Spleen (tissue), 7 donors: ENCODE results near the gene GSK3B.

Experiments used
- POLR2A ChIP-seq, 3 donors: fragments of 450-650 bp; IDR thresholded peaks; one replicate each; pipeline ENCODE4 v1.5.1; 2017; ENCODE audit warnings: antibody characterized with exemption in 3 of 3, mild to moderate bottlenecking in 1 of 3
- POLR2AphosphoS5 ChIP-seq, 3 donors: sonication (generic); formaldehyde crosslinking; IDR thresholded peaks; one replicate each; pipeline ENCODE4 v1.5.1; 2017; ENCODE audit warnings: antibody characterized with exemption in 3 of 3
- TF ChIP-seq, protein P1 (sequence below), 11 experiments: fragments of 200-600 bp in 7 of 11; fragments of 450-650 bp in 4 of 11; sonication (generic) in 4 of 11; IDR thresholded peaks in 8 of 11; conservative IDR thresholded peaks in 3 of 11; 1 replicate in 7 of 11; 2 replicates in 4 of 11; pipeline versions ENCODE4 v1.4.0 to v1.8.0; 2016 to 2021; ENCODE audit warnings: antibody characterized with exemption in 11 of 11, inconsistent platforms in 4 of 11, mild to moderate bottlenecking in 1 of 11
- donor health status: DM: no; HTN: no; CAD: no; lungs with moderate emphysema.
- donor health status: DM: no; HTN: no; CAD: no.
- donor health status: DM: no; HTN: no; CAD: no.

GRCh38 chr3:120052677-120053076 lies 41.6 kb downstream of the GSK3B start:
- TF ChIP-seq POLR2A (IDR thresholded peaks at IDR 0.05) (no peak), POLR2AphosphoS5 (IDR thresholded peaks at IDR 0.05) (no peak)
- TF ChIP-seq, protein P1, sequence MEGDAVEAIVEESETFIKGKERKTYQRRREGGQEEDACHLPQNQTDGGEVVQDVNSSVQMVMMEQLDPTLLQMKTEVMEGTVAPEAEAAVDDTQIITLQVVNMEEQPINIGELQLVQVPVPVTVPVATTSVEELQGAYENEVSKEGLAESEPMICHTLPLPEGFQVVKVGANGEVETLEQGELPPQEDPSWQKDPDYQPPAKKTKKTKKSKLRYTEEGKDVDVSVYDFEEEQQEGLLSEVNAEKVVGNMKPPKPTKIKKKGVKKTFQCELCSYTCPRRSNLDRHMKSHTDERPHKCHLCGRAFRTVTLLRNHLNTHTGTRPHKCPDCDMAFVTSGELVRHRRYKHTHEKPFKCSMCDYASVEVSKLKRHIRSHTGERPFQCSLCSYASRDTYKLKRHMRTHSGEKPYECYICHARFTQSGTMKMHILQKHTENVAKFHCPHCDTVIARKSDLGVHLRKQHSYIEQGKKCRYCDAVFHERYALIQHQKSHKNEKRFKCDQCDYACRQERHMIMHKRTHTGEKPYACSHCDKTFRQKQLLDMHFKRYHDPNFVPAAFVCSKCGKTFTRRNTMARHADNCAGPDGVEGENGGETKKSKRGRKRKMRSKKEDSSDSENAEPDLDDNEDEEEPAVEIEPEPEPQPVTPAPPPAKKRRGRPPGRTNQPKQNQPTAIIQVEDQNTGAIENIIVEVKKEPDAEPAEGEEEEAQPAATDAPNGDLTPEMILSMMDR (IDR thresholded peaks at IDR 0.05 in 8 of 11, conservative IDR thresholded peaks at IDR 0.05 in 3 of 11) = no peak
